ENCODE data around the gene GALM.
"Not testable (repeated sequence)": the region's sequence is repeated elsewhere in the genome, so short reads cannot be mapped to it uniquely, and the experiment has no call there.

Gene GALM

GRCh38 chr2:38751596-38752410 lies 85.9 kb downstream of the GALM start:
- Mint-ChIP-seq H3K27ac (peak overlapping the region; percentile 100), H3K27me3 (peaks cover 0 to 3% of the 10 kb centered on the region in 2 donors), H3K4me3 (peak overlapping the region; percentile 97 to 100), H3K36me3 (peaks cover 31 to 40% of the 10 kb centered on the region in 2 donors), H3K9me3 (no peaks in the 10 kb centered on the region), H3K4me1 (peaks cover 25 to 45% of the 10 kb centered on the region in 2 donors)
- DNase-seq (no peak), ATAC-seq (replicated peaks) (peak; percentile 31 to 33)

- Mint-ChIP-seq H3K36me3 (peaks cover 15 to 21% of the 10 kb centered on the region in 2 donors), H3K4me1 (peaks cover 13 to 25% of the 10 kb centered on the region in 2 donors), H3K27me3 (peaks cover 0 to 3% of the 10 kb centered on the region in 2 donors), H3K4me3 (peak overlapping the region in 1 of 2 donors; percentile 50), H3K27ac (no peak overlapping the region), H3K9me3 (no peaks in the 10 kb centered on the region)
- no peak for DNase-seq
- no peak for ATAC-seq (replicated peaks)
Observed at GRCh38 chr2:38754049-38754448, 88.1 kb downstream of the GALM start.

- ATAC-seq (replicated peaks) (no peak), DNase-seq (no peak)
- Mint-ChIP-seq H3K9me3 (no peaks in the 10 kb centered on the region), H3K27me3 (peaks cover 0 to 3% of the 10 kb centered on the region in 2 donors), H3K4me1 (peaks cover 12 to 21% of the 10 kb centered on the region in 2 donors), H3K36me3 (peaks cover 15 to 18% of the 10 kb centered on the region in 2 donors), H3K4me3 (peak overlapping the region; percentile 62 to 79), H3K27ac (no peak overlapping the region)
Observed at GRCh38 chr2:38754506-38754905, 88.6 kb downstream of the GALM start.

GRCh38 chr2:38755891-38756290 lies 90.0 kb downstream of the GALM start:
- not testable (repeated sequence) for DNase-seq; H3K27me3 Mint-ChIP-seq; ATAC-seq (replicated peaks)

GRCh38 chr2:38763228-38763627 lies 97.3 kb downstream of the GALM start:
- no peak overlapping the region for H3K27ac Mint-ChIP-seq
- H3K4me1 Mint-ChIP-seq = no peaks in the 10 kb centered on the region
- ATAC-seq (replicated peaks) (peak; percentile 58 to 70), DNase-seq (no peak)
- no peaks in the 10 kb centered on the region for H3K36me3 Mint-ChIP-seq
- H3K27me3 Mint-ChIP-seq = no peaks in the 10 kb centered on the region
- no peak overlapping the region for H3K4me3 Mint-ChIP-seq
- H3K9me3 Mint-ChIP-seq = no peaks in the 10 kb centered on the region

More at GRCh38 chr2:38755891-38756290, 90.0 kb downstream of the GALM start:
- H3K9me3 Mint-ChIP-seq, H3K36me3 Mint-ChIP-seq, H3K4me3 Mint-ChIP-seq, H3K27ac Mint-ChIP-seq: not testable (repeated sequence)
- H3K4me1 Mint-ChIP-seq = peaks cover 7 to 15% of the 10 kb centered on the region in 2 donors

GRCh38 chr2:38763728-38764127 lies 97.8 kb downstream of the GALM start:
- H3K4me1 Mint-ChIP-seq = no peaks in the 10 kb centered on the region

GRCh38 chr2:38765149-38765548 lies 99.2 kb downstream of the GALM start:
- ATAC-seq (replicated peaks) = no peak

More at GRCh38 chr2:38763728-38764127, 97.8 kb downstream of the GALM start:
- H3K27ac Mint-ChIP-seq = no peak overlapping the region
- H3K27me3 Mint-ChIP-seq = no peaks in the 10 kb centered on the region
- no peaks in the 10 kb centered on the region for H3K9me3 Mint-ChIP-seq
- no peaks in the 10 kb centered on the region for H3K36me3 Mint-ChIP-seq
- DNase-seq (no peak), ATAC-seq (replicated peaks) (no peak)
- H3K4me3 Mint-ChIP-seq = no peak overlapping the region

GRCh38 chr2:38765551-38765950 lies 99.6 kb downstream of the GALM start:
- ATAC-seq (replicated peaks) (no peak), DNase-seq (no peak)
- H3K4me3 Mint-ChIP-seq = no peak overlapping the region
- no peaks in the 10 kb centered on the region for H3K9me3 Mint-ChIP-seq
- H3K36me3 Mint-ChIP-seq = no peaks in the 10 kb centered on the region
- no peaks in the 10 kb centered on the region for H3K4me1 Mint-ChIP-seq
- H3K27ac Mint-ChIP-seq = no peak overlapping the region
- H3K27me3 Mint-ChIP-seq = no peaks in the 10 kb centered on the region

More at GRCh38 chr2:38765149-38765548, 99.2 kb downstream of the GALM start:
- Mint-ChIP-seq H3K4me3 (no peak overlapping the region), H3K4me1 (no peaks in the 10 kb centered on the region), H3K9me3 (no peaks in the 10 kb centered on the region), H3K27ac (no peak overlapping the region), H3K27me3 (no peaks in the 10 kb centered on the region), H3K36me3 (no peaks in the 10 kb centered on the region)
- DNase-seq = no peak

GRCh38 chr2:38771632-38772031 lies 105.7 kb downstream of the GALM start:
- ATAC-seq (replicated peaks) = no peak
- Mint-ChIP-seq H3K36me3 (no peaks in the 10 kb centered on the region), H3K4me3 (no peak overlapping the region), H3K9me3 (no peaks in the 10 kb centered on the region), H3K27me3 (peaks cover 10 to 38% of the 10 kb centered on the region in 2 donors), H3K4me1 (peaks cover 0 to 10% of the 10 kb centered on the region in 2 donors), H3K27ac (no peak overlapping the region)
- no peak for DNase-seq

GRCh38 chr2:38775097-38775920 lies 109.4 kb downstream of the GALM start:
- Mint-ChIP-seq H3K27me3 (peaks cover 10 to 38% of the 10 kb centered on the region in 2 donors), H3K4me1 (peaks cover 2 to 23% of the 10 kb centered on the region in 2 donors), H3K4me3 (no peak overlapping the region), H3K27ac (no peak overlapping the region), H3K36me3 (peaks cover 4 to 5% of the 10 kb centered on the region in 2 donors), H3K9me3 (no peaks in the 10 kb centered on the region)
- no peak for DNase-seq
- ATAC-seq (replicated peaks) = no peak

GRCh38 chr2:38775921-38776225 lies 110.0 kb downstream of the GALM start:
- Mint-ChIP-seq H3K4me3 (no peak overlapping the region), H3K27ac (no peak overlapping the region), H3K4me1 (peaks cover 2 to 23% of the 10 kb centered on the region in 2 donors), H3K27me3 (peaks cover 10 to 38% of the 10 kb centered on the region in 2 donors), H3K36me3 (peaks cover 5 to 9% of the 10 kb centered on the region in 2 donors), H3K9me3 (no peaks in the 10 kb centered on the region)
- ATAC-seq (replicated peaks) (no peak), DNase-seq (no peak)

- Mint-ChIP-seq H3K36me3 (peaks cover 11 to 13% of the 10 kb centered on the region in 2 donors), H3K4me3 (no peak overlapping the region), H3K27ac (no peak overlapping the region), H3K9me3 (no peaks in the 10 kb centered on the region), H3K4me1 (peaks cover 2 to 23% of the 10 kb centered on the region in 2 donors), H3K27me3 (peaks cover 10 to 38% of the 10 kb centered on the region in 2 donors)
- DNase-seq = no peak
- ATAC-seq (replicated peaks) = no peak
Observed at GRCh38 chr2:38776531-38776930, 110.6 kb downstream of the GALM start.

GRCh38 chr2:38778687-38779082 lies 112.8 kb downstream of the GALM start:
- Mint-ChIP-seq H3K9me3 (no peaks in the 10 kb centered on the region), H3K4me1 (peaks cover 2 to 32% of the 10 kb centered on the region in 2 donors), H3K27ac (peak overlapping the region; percentile 97), H3K27me3 (peaks cover 10 to 26% of the 10 kb centered on the region in 2 donors), H3K4me3 (peak overlapping the region; percentile 97), H3K36me3 (peaks cover 18 to 21% of the 10 kb centered on the region in 2 donors)
- ATAC-seq (replicated peaks) (no peak), DNase-seq (no peak)

GRCh38 chr2:38783586-38783985 lies 117.7 kb downstream of the GALM start:
- Mint-ChIP-seq H3K27ac (no peak overlapping the region), H3K4me1 (peaks cover 0 to 14% of the 10 kb centered on the region in 2 donors), H3K36me3 (peaks cover 13 to 17% of the 10 kb centered on the region in 2 donors), H3K27me3 (no peaks in the 10 kb centered on the region), H3K4me3 (no peak overlapping the region), H3K9me3 (no peaks in the 10 kb centered on the region)
- ATAC-seq (replicated peaks) (no peak), DNase-seq (no peak)
